GM23338 (cell line): Measurements from ENCODE around the gene ADSS1. TPM values are rescaled to one million over a fixed set of nuclear protein-coding genes. Genes with fewer than 3 reads are reported as not detected.

Experiments used
- ATAC-seq: fragments of 200-7000 bp; cut with Tn5 transposase; 3 replicates; pipeline ENCODE4 v1.9.1; 2020
- DNase-seq: peaks from one replicate; pipeline ENCODE4 v3.0.0-alpha.2; 2015; ENCODE audit warnings: low spot score
- H2AFZ ChIP-seq: fragments of 200-600 bp; sonication (generic); 2 replicates; pipeline ENCODE4 v1.8.0; 2016; ENCODE audit warnings: antibody characterized with exemption, mild to moderate bottlenecking, moderate library complexity
- H3F3A ChIP-seq: fragments of 200-600 bp; sonication (generic); replicated peaks from 2 replicates; pipeline ENCODE4 v1.8.0; 2017; ENCODE audit warnings: antibody characterized with exemption, mixed run types, low read depth
- H3K27ac ChIP-seq: fragments of 200-600 bp; sonication (generic); 2 replicates; pipeline ENCODE4 v1.6.1; 2016; ENCODE audit warnings: low read depth
- H3K27me3 ChIP-seq: fragments of 200-600 bp; sonication (generic); 2 replicates; pipeline ENCODE4 v1.8.0; 2016; ENCODE audit warnings: mild to moderate bottlenecking, mixed run types, moderate library complexity; ENCODE audit not compliant: insufficient read depth
- H3K36me3 ChIP-seq: fragments of 200-600 bp; sonication (generic); 2 replicates; pipeline ENCODE4 v1.8.0; 2016; ENCODE audit warnings: mild to moderate bottlenecking; ENCODE audit not compliant: insufficient read depth
- H3K4me1 ChIP-seq: fragments of 200-600 bp; sonication (generic); 2 replicates; pipeline ENCODE4 v1.8.0; 2016; ENCODE audit warnings: mild to moderate bottlenecking, moderate library complexity; ENCODE audit not compliant: insufficient read depth
- H3K4me2 ChIP-seq: fragments of 200-600 bp; sonication (generic); 2 replicates; pipeline ENCODE4 v1.7.1; 2017; ENCODE audit warnings: mixed run types
- H3K4me3 ChIP-seq: fragments of 200-600 bp; sonication (generic); 2 replicates; pipeline ENCODE4 v1.6.1; 2016; ENCODE audit warnings: mixed run types
- H3K79me2 ChIP-seq: fragments of 200-600 bp; sonication (generic); replicated peaks from 2 replicates; pipeline ENCODE4 v1.8.0; 2017; ENCODE audit warnings: mild to moderate bottlenecking; ENCODE audit not compliant: insufficient read depth
- H3K9me2 ChIP-seq: fragments of 200-600 bp; sonication (generic); 2 replicates; pipeline ENCODE4 v1.8.0; 2017; ENCODE audit not compliant: insufficient read depth
- H4K20me1 ChIP-seq: fragments of 200-600 bp; sonication (generic); replicated peaks from 2 replicates; pipeline ENCODE4 v1.8.0; 2017; ENCODE audit warnings: mild to moderate bottlenecking; ENCODE audit not compliant: insufficient read depth
- H3K27ac Mint-ChIP-seq: 2 replicates; pipeline ENCODE4 v1.8.0; 2020; ENCODE audit warnings: inconsistent platforms, mild to moderate bottlenecking, moderate library complexity, mixed read lengths
- H3K27me3 Mint-ChIP-seq: 3 replicates; pipeline ENCODE4 v1.8.0; 2022; ENCODE audit warnings: low read depth, mild to moderate bottlenecking, moderate library complexity, mixed read lengths, inconsistent platforms; ENCODE audit not compliant: insufficient read depth, poor library complexity
- H3K36me3 Mint-ChIP-seq: 3 replicates; pipeline ENCODE4 v1.8.0; 2021; ENCODE audit warnings: low read depth, mild to moderate bottlenecking, inconsistent platforms, moderate library complexity, mixed read lengths
- H3K4me1 Mint-ChIP-seq: 3 replicates; pipeline ENCODE4 v1.8.0; 2020; ENCODE audit warnings: mild to moderate bottlenecking, inconsistent platforms, mixed read lengths
- H3K4me3 Mint-ChIP-seq: 3 replicates; pipeline ENCODE4 v1.8.0; 2021; ENCODE audit warnings: moderate library complexity, mild to moderate bottlenecking, inconsistent platforms, mixed read lengths
- H3K9me3 Mint-ChIP-seq: 3 replicates; pipeline ENCODE4 v1.8.0; 2020; ENCODE audit warnings: moderate library complexity, mild to moderate bottlenecking, inconsistent platforms, mixed read lengths
- CREB1 ChIP-seq: fragments of 250-450 bp; sonication (Bioruptor Pico); IDR thresholded peaks from 2 replicates; pipeline ENCODE4 v1.5.0; 2020; ENCODE audit warnings: low read depth, mild to moderate bottlenecking, moderate library complexity
- EZH2 ChIP-seq: fragments of 200-600 bp; sonication (generic); IDR thresholded peaks from one replicate; pipeline ENCODE4 v1.8.0; 2017; ENCODE audit warnings: antibody characterized with exemption, mild to moderate bottlenecking, low read depth; ENCODE audit not compliant: unreplicated experiment
- EZH2phosphoT487 ChIP-seq: fragments of 200-600 bp; sonication (generic); IDR thresholded peaks from one replicate; pipeline ENCODE4 v1.8.1; 2018; ENCODE audit warnings: antibody characterized with exemption; ENCODE audit not compliant: unreplicated experiment
- JUNB ChIP-seq: IDR thresholded peaks from one replicate; pipeline ENCODE4 v1.6.1; 2016; ENCODE audit warnings: antibody characterized with exemption; ENCODE audit not compliant: unreplicated experiment
- NANOG ChIP-seq: IDR thresholded peaks from 2 replicates; pipeline ENCODE4 v1.6.1; 2016; ENCODE audit warnings: antibody characterized with exemption, borderline replicate concordance
- REST ChIP-seq: IDR thresholded peaks from one replicate; pipeline ENCODE4 v1.6.1; 2018; ENCODE audit warnings: antibody characterized with exemption; ENCODE audit not compliant: unreplicated experiment
- STAT1 ChIP-seq: IDR thresholded peaks from one replicate; pipeline ENCODE4 v1.6.1; 2016; ENCODE audit warnings: antibody characterized with exemption; ENCODE audit not compliant: unreplicated experiment
- ZNF331 ChIP-seq: fragments of 250-450 bp; sonication (Bioruptor Pico); IDR thresholded peaks from 2 replicates; pipeline ENCODE4 v1.5.0; 2020; ENCODE audit warnings: low read depth, mild to moderate bottlenecking, moderate library complexity
- ZNF462 ChIP-seq: fragments of 250-450 bp; sonication (Bioruptor Pico); IDR thresholded peaks from 2 replicates; pipeline ENCODE4 v1.5.0; 2020; ENCODE audit warnings: mild to moderate bottlenecking, moderate library complexity
- polyA plus RNA-seq: library from polyadenylated mRNA; unstranded; fragments of >200 nt; fragmentation: Nextera tagmentation; extraction: Ambion mirVana; gene quantifications from 2 replicates; pipeline ENCODE4 v1.2.1, GENCODE V29; 2016
- total RNA-seq: library from RNA; depleted of rRNA; stranded (reverse); fragments of >200 nt; shearing (Covaris generic); gene quantifications from 2 replicates; pipeline ENCODE4 v1.2.3, GENCODE V29; 2014
- TF ChIP-seq, protein P1 (sequence below): IDR thresholded peaks from 2 replicates; pipeline ENCODE4 v1.6.1; 2016; ENCODE audit warnings: antibody characterized with exemption

The ADSS1 gene
- total and polyA plus RNA-seq, 2 experiments from 2014 or later: 9.5 to 11.6 TPM

DNA sequence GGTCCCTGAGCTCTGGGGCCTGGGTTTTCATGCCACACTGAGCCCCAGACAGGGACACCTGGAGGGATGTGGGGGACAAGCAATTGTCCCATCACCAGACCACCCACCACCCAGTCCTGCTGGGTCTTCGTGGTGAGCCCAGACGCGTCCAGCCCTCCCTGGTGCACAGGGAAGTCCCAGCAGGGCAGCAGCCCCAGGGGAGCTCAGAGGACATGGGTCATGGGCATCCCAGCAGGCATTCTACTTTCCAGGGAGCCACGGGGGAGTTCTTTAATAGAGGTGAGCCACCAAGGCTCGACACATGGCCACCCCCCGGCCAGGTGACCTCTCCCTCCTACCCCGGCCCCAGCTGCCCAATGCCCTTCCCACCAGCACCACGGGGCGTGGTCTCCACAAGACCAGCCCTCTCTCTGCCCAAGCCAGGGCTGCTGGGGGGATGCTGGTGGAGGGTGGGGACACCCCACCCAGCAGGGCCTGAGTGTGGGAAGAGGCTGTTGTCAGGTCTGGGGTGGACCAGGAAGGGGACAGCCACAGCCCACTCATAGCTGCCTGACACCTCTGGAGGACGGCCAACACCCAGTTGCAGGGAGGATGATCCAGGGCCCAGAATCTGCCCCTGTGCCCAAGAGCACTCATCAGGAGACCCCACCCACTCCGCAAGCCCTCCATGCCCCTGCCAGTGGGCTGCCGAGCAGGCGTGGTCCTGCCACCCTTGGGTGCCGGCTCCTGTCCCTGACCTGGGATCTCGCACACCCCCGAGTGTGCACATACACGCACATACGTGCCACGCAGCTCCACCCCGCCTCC, 57.4 kb downstream of the ADSS1 start:
- no peak overlapping the region for H2AFZ ChIP-seq
- no peaks in the 10 kb centered on the region for H3K4me1 Mint-ChIP-seq
- no peaks in the 10 kb centered on the region for H3K36me3 ChIP-seq
- TF ChIP-seq CREB1 (CRISPR knock-in tag) (no peak), REST (no peak), EZH2 (no peak), JUNB (no peak), EZH2phosphoT487 (no peak), ZNF331 (CRISPR knock-in tag) (no peak)
- no peak for DNase-seq
- no peaks in the 10 kb centered on the region for H3K79me2 ChIP-seq
- H3F3A ChIP-seq: no peaks in the 10 kb centered on the region
- H3K4me2 ChIP-seq: no peak overlapping the region
- H4K20me1 ChIP-seq: no peaks in the 10 kb centered on the region
- no peak overlapping the region for H3K27ac Mint-ChIP-seq
- no peak for ATAC-seq
- H3K9me3 Mint-ChIP-seq: no peaks in the 10 kb centered on the region
- peaks cover 5% of the 10 kb centered on the region for H3K27me3 Mint-ChIP-seq
- no peaks in the 10 kb centered on the region for H3K4me1 ChIP-seq
- no peak overlapping the region for H3K4me3 Mint-ChIP-seq
- no peak overlapping the region for H3K27ac ChIP-seq
- H3K9me2 ChIP-seq: no peaks in the 10 kb centered on the region
- no peak overlapping the region for H3K4me3 ChIP-seq
- no peaks in the 10 kb centered on the region for H3K36me3 Mint-ChIP-seq
- no peaks in the 10 kb centered on the region for H3K27me3 ChIP-seq

DNA sequence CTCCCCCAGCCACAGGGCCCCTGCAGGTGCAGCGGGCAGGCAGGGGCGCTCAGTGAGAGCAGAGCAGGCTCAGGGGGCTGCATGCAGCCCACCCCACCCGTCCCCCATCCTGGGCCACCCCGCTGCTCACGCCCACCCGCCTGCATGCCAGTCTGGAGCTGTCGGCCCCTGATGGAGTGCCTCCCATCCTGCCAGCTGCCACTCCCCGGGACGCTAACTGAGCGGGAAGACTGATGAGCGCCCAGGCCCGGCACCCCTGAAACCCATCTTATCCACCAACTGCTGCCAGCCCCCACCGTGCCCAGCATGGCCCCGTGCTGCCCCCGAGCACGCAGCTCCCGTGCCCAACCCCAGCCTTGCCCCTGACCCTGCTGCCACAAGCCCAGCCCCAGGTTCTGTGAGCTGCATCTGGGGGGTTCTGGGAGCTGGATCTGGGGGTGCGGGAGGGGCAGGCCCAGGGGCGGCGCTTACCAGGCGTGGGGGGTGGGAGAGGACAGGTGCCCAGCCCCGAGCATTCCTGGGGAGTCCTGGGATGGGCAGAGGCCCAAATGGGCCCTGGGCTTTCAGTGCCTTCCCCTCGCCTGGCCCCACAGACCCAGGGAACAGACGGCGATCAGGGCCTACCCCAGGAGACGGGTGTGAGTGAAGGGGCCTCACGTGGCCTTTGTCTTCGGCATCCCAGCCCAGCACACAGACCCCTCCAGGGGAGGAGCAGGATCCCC, 58.2 kb downstream of the ADSS1 start:
- no peaks in the 10 kb centered on the region for H3K9me2 ChIP-seq
- no peak overlapping the region for H3K27ac ChIP-seq
- H3K4me2 ChIP-seq: no peak overlapping the region
- no peak for DNase-seq
- H4K20me1 ChIP-seq: no peaks in the 10 kb centered on the region
- Mint-ChIP-seq H3K27me3 (peaks cover 5% of the 10 kb centered on the region), H3K36me3 (no peaks in the 10 kb centered on the region), H3K4me1 (no peaks in the 10 kb centered on the region), H3K27ac (no peak overlapping the region), H3K4me3 (no peak overlapping the region), H3K9me3 (no peaks in the 10 kb centered on the region)
- no peaks in the 10 kb centered on the region for H3K79me2 ChIP-seq
- no peak overlapping the region for H2AFZ ChIP-seq
- no peaks in the 10 kb centered on the region for H3K36me3 ChIP-seq
- H3K4me1 ChIP-seq: no peaks in the 10 kb centered on the region
- H3K4me3 ChIP-seq: no peak overlapping the region
- no peaks in the 10 kb centered on the region for H3F3A ChIP-seq
- H3K27me3 ChIP-seq: no peaks in the 10 kb centered on the region
- ATAC-seq: no peak
- no peak for TF ChIP-seq STAT1
- no peak for TF ChIP-seq ZNF462 (CRISPR knock-in tag)
- TF ChIP-seq NANOG: no peak
- no peak for TF ChIP-seq ZNF331 (CRISPR knock-in tag)
- TF ChIP-seq EZH2: no peak
- TF ChIP-seq, protein P1, sequence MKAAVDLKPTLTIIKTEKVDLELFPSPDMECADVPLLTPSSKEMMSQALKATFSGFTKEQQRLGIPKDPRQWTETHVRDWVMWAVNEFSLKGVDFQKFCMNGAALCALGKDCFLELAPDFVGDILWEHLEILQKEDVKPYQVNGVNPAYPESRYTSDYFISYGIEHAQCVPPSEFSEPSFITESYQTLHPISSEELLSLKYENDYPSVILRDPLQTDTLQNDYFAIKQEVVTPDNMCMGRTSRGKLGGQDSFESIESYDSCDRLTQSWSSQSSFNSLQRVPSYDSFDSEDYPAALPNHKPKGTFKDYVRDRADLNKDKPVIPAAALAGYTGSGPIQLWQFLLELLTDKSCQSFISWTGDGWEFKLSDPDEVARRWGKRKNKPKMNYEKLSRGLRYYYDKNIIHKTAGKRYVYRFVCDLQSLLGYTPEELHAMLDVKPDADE: no peak
